Lower lobe of right lung (tissue), 2 donors: ENCODE data around the gene TMEM125. TPM values are rescaled to one million over a fixed set of nuclear protein-coding genes. Genes with fewer than 3 reads are reported as not detected.
A peak's percentile ranks its signal among the peaks of the same experiment; 100 is the strongest.

Experiments used
- ATAC-seq, 2 donors: fragments of 200-7000 bp; cut with Tn5 transposase; one replicate each; pipeline ENCODE4 v1.9.1; 2020 to 2022; ENCODE audit warnings: mild to moderate bottlenecking in 2 of 2, moderate library complexity in 2 of 2
- DNase-seq: peaks from one replicate; pipeline ENCODE4 v3.0.0-alpha.2; 2020
- H3K27ac ChIP-seq: fragments of 200-600 bp; one replicate; pipeline ENCODE4 v1.8.0; 2022
- H3K27me3 ChIP-seq: fragments of 200-600 bp; one replicate; pipeline ENCODE4 v1.8.0; 2022; ENCODE audit warnings: low read depth
- H3K36me3 ChIP-seq: fragments of 200-600 bp; one replicate; pipeline ENCODE4 v1.8.0; 2022; ENCODE audit warnings: mild to moderate bottlenecking
- H3K4me1 ChIP-seq: fragments of 200-600 bp; one replicate; pipeline ENCODE4 v1.8.0; 2022
- H3K4me3 ChIP-seq: fragments of 200-600 bp; one replicate; pipeline ENCODE4 v1.8.0; 2022; ENCODE audit warnings: mild to moderate bottlenecking
- H3K9me3 ChIP-seq: fragments of 200-600 bp; one replicate; pipeline ENCODE4 v1.8.0; 2022
- intact Hi-C: fragments of 100-400 bp; cut with DNase I; formaldehyde crosslinking; loops from one replicate; pipeline ENCODE4 v1.11.0; 2022
- total RNA-seq: library from RNA; stranded (reverse); fragmentation: NEBNext Ultra II Directional; extraction: Animal tissue kit (Norgen Biotek cat#: 25700); gene quantifications from one replicate; pipeline ENCODE4 v1.2.1, GENCODE V29; 2021
- TF ChIP-seq, protein P1 (sequence below): fragments of 200-600 bp; IDR thresholded peaks from one replicate; pipeline ENCODE4 v1.8.0; 2022; ENCODE audit warnings: antibody characterized with exemption, mild to moderate bottlenecking
- donor health status: DM: no; HTN: yes; CAD: no; lungs with severe emphysema.

TMEM125 gene
- total RNA-seq, 1 donor from 2014 or later: 197 TPM

DNA sequence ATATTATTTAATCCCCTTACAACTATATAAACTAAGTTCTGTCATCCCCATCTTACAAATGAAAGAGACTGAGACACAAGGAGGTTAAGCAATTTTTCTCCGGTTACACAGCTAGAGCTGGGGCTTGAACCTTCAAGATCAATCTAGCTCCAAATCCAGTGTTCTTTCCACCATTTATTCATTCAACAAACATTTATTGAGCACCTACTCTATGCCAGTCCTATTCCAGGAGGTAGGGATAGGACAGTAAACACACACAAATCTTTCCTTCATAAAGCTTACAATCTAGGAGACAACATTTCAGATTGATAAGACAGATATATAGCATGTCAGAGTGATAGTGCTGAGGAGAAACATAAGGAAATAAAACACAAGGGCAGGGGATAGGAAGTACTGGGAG lies 2.9 kb upstream of the TMEM125 start:
- ATAC-seq (no peak), DNase-seq (no peak)
- TF ChIP-seq, protein P1, sequence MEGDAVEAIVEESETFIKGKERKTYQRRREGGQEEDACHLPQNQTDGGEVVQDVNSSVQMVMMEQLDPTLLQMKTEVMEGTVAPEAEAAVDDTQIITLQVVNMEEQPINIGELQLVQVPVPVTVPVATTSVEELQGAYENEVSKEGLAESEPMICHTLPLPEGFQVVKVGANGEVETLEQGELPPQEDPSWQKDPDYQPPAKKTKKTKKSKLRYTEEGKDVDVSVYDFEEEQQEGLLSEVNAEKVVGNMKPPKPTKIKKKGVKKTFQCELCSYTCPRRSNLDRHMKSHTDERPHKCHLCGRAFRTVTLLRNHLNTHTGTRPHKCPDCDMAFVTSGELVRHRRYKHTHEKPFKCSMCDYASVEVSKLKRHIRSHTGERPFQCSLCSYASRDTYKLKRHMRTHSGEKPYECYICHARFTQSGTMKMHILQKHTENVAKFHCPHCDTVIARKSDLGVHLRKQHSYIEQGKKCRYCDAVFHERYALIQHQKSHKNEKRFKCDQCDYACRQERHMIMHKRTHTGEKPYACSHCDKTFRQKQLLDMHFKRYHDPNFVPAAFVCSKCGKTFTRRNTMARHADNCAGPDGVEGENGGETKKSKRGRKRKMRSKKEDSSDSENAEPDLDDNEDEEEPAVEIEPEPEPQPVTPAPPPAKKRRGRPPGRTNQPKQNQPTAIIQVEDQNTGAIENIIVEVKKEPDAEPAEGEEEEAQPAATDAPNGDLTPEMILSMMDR: no peak
- Histone ChIP-seq H3K4me1 (peaks cover 19% of the 10 kb centered on the region), H3K9me3 (no peaks in the 10 kb centered on the region), H3K4me3 (no peak overlapping the region), H3K27ac (peak overlapping the region; percentile 65), H3K27me3 (no peaks in the 10 kb centered on the region), H3K36me3 (no peaks in the 10 kb centered on the region)
- intact Hi-C loops: no loop called here

DNA sequence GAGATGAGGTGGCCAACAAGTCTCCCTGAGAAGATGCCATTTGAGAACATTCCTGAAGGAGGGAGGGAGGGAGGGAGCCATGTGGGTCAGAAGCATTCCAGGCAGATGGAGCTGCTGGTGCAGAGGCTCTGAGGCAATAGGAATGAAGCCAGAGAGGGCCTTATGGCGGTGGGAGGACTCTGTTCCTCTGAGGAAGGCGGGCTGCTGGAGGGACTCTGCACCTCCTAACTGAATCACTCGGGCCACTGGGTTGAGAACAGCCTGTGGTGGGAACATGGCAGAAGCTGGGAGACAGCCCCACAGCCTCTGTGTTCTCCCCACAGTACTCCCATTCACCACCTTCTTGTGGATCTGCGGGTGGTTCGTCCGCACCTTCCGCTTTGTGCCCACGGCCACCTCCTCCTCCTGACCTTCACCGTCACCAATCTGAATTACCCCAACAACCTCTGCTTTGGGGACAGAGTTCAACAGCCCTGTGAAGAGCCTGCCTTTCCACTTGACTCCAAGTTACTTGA lies 2.4 kb upstream of the TMEM125 start:
- Histone ChIP-seq H3K9me3 (no peaks in the 10 kb centered on the region), H3K36me3 (no peaks in the 10 kb centered on the region), H3K27ac (peak overlapping the region; percentile 65), H3K27me3 (no peaks in the 10 kb centered on the region), H3K4me3 (no peak overlapping the region), H3K4me1 (peaks cover 19% of the 10 kb centered on the region)
- DNase-seq (no peak), ATAC-seq (peak; percentile 17 to 21)
- TF ChIP-seq, protein P1: no peak
- intact Hi-C loops: no loop called here

DNA sequence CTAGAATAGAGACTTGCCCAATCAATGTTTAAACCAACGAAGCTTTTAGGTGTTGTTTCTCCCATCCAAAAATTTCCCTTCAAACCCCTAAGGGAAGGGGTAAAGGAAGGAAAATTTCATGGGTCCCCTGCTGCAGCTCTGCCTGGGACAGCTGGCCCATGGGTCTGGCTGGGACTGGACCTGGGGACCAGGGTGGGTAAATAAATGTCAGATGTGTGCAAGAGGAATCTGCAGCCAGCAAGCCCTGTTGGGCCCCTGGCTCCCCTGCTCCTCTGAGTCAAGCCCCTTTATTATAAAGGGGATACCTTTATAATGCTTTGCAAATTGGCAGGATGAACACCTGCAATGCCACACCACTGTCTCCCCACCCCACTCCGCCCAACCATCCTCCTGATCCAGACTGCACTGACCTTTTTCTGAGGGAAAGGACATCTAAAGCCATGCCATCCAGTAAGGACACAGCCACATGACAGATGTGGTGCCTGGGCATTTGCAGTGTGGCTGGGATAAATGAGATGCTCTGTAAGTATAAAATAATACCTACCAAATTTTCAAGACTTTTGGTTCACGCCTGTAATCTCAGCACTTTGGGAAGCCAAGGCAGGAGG lies 1.9 kb upstream of the TMEM125 start:
- no peak for ATAC-seq

DNA sequence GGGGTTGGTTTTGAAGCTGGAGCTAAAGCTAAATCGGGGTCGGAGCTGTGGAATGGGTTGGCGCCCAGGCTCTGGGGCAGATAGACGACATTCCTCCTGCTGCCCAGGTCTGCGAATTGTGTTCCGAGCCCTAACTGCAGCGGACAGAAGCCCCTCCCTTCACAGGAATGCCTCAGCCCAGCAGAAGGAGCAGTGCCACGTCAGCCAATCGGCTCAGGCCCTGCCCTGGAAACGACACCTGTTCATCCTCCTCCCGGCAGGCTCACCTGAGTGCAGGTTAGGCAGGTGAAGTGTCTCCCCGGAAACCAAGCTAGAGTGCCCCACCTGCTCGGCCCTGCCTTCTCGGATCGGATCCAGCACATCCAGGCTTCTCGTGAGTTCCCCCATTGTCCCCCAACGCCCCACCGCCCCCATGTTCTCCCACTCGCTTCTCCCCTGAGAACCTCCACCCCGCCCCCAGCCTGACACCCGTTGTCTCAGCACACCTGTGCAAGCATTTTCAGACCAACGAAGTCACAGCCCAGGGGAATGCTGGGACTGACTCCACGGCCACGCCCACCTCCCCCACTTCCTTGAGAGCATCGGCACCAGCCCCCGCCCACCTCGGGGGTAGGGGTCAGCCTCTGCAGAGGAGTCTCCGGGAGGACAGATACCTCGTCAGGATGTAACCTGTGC lies 775 bp downstream of the TMEM125 start:
- H3K4me1 ChIP-seq: peaks cover 24% of the 10 kb centered on the region
- no peaks in the 10 kb centered on the region for H3K27me3 ChIP-seq
- peak overlapping the region; percentile 51 for H3K4me3 ChIP-seq
- intact Hi-C loops: no loop called here
- H3K36me3 ChIP-seq: no peaks in the 10 kb centered on the region
- ATAC-seq: peak; percentile 93 to 94
- H3K27ac ChIP-seq: peak overlapping the region; percentile 85
- no peaks in the 10 kb centered on the region for H3K9me3 ChIP-seq
- TF ChIP-seq, protein P1: no peak
- DNase-seq: peak; percentile 93

More for the DNA sequence above, 1.9 kb upstream of the TMEM125 start:
- TF ChIP-seq, protein P1: no peak
- DNase-seq: no peak
- intact Hi-C loops: no loop called here
- Histone ChIP-seq H3K27ac (peak overlapping the region; percentile 65), H3K27me3 (no peaks in the 10 kb centered on the region), H3K9me3 (no peaks in the 10 kb centered on the region), H3K36me3 (no peaks in the 10 kb centered on the region), H3K4me1 (peaks cover 19% of the 10 kb centered on the region), H3K4me3 (no peak overlapping the region)

DNA sequence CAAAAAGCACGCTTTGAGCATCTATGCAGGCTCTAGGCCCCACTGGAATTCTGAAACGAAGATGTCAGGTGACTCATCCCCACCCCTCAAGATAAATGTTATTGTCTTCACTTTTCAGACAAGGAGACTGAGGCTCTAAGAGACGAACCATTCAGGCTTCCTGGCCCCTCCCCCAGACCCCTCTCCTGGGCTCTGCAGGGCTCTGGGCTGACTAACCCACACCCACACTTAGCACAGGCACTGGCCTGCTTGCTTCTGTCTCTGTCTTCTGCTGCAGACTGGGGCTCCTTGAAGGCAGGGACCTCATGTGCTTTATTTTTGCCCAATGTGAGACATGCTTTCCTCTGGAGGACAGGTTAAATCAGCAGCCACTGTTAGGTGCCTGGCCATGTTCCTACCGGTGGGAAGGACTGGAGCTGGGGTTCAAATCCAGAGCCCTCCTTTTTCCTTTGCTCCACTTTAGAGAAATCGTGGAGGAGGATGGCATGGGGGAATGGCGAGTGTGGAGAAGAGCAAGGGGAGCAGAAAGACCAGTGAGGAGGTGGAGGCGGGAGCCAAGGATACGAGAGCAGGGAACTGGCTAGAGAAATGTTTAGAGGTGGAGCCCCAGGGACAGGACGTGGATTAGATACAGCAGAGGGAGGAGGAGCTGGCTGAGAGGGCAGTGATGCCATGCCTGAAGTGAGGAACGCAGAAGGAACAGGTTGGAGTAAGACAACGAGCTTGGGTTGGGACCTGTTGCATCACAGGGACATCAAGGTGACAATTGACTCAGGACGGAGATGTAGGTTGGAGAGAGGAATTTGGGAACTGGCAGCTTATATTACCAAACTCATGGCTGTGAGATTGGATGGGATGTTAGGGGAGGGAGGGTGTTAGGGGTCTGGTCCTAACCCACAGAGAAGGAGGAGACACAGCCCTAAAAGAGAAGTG lies 1.7 kb downstream of the TMEM125 start:
- peaks cover 24% of the 10 kb centered on the region for H3K4me1 ChIP-seq
- H3K36me3 ChIP-seq: no peaks in the 10 kb centered on the region
- no peaks in the 10 kb centered on the region for H3K27me3 ChIP-seq
- TF ChIP-seq, protein P1: no peak
- peak overlapping the region; percentile 51 for H3K4me3 ChIP-seq
- DNase-seq (no peak), ATAC-seq (no peak)
- no peaks in the 10 kb centered on the region for H3K9me3 ChIP-seq
- intact Hi-C loops: no loop called here
- H3K27ac ChIP-seq: peak overlapping the region; percentile 85
